OCI-LY3 (cell line): ENCODE measurements around the gene HOXC6.

Experiments
- EZH2phosphoT487 ChIP-seq: fragments of 200-600 bp; shearing (Covaris generic); IDR thresholded peaks from 2 replicates; pipeline ENCODE4 v1.6.1; 2018; ENCODE audit warnings: antibody characterized with exemption, mixed run types, low read depth
- TF ChIP-seq, protein P1 (sequence below): fragments of 200-600, 300-600 bp; sonication (generic); IDR thresholded peaks from 2 replicates; pipeline ENCODE4 v1.5.1; 2014; ENCODE audit warnings: antibody characterized with exemption, low read length, low read depth

DNA sequence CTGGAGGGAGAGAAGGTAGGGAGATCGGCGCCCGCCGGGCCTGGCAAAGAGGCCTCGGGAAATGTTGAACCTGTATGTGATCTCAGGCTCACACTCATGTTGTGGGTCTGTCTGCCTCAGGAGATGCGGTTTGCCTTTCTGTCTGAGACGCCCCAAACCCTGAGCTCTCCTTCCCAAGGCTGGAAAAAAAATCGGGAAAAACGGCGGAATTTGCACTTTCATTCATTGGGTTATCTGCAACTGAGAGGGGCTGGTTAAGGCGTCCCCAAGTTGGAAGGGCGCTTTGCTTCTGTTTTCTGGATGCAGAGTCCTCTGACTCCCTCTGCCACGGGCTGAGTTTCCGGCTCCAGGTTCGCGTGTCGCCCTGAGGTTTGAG is 33.2 kb upstream of the HOXC6 start:
- TF ChIP-seq, protein P1, sequence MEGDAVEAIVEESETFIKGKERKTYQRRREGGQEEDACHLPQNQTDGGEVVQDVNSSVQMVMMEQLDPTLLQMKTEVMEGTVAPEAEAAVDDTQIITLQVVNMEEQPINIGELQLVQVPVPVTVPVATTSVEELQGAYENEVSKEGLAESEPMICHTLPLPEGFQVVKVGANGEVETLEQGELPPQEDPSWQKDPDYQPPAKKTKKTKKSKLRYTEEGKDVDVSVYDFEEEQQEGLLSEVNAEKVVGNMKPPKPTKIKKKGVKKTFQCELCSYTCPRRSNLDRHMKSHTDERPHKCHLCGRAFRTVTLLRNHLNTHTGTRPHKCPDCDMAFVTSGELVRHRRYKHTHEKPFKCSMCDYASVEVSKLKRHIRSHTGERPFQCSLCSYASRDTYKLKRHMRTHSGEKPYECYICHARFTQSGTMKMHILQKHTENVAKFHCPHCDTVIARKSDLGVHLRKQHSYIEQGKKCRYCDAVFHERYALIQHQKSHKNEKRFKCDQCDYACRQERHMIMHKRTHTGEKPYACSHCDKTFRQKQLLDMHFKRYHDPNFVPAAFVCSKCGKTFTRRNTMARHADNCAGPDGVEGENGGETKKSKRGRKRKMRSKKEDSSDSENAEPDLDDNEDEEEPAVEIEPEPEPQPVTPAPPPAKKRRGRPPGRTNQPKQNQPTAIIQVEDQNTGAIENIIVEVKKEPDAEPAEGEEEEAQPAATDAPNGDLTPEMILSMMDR: no peak
- no peak for TF ChIP-seq EZH2phosphoT487
